Hematopoietic multipotent progenitor cell treated with erythropoietin and hydrocortisone succinate and interleukin-3 and kit ligand, for 17 days (in vitro differentiated cells): ENCODE results near the gene STARD7.
"Not testable (repeated sequence)": the region's sequence is repeated elsewhere in the genome, so short reads cannot be mapped to it uniquely, and the experiment has no call there.

Experiments used
- DNase-seq: peaks from one replicate; pipeline ENCODE4 v3.0.0-alpha.2; 2015; ENCODE audit warnings: low spot score

Gene STARD7, protein sequence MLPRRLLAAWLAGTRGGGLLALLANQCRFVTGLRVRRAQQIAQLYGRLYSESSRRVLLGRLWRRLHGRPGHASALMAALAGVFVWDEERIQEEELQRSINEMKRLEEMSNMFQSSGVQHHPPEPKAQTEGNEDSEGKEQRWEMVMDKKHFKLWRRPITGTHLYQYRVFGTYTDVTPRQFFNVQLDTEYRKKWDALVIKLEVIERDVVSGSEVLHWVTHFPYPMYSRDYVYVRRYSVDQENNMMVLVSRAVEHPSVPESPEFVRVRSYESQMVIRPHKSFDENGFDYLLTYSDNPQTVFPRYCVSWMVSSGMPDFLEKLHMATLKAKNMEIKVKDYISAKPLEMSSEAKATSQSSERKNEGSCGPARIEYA

DNA sequence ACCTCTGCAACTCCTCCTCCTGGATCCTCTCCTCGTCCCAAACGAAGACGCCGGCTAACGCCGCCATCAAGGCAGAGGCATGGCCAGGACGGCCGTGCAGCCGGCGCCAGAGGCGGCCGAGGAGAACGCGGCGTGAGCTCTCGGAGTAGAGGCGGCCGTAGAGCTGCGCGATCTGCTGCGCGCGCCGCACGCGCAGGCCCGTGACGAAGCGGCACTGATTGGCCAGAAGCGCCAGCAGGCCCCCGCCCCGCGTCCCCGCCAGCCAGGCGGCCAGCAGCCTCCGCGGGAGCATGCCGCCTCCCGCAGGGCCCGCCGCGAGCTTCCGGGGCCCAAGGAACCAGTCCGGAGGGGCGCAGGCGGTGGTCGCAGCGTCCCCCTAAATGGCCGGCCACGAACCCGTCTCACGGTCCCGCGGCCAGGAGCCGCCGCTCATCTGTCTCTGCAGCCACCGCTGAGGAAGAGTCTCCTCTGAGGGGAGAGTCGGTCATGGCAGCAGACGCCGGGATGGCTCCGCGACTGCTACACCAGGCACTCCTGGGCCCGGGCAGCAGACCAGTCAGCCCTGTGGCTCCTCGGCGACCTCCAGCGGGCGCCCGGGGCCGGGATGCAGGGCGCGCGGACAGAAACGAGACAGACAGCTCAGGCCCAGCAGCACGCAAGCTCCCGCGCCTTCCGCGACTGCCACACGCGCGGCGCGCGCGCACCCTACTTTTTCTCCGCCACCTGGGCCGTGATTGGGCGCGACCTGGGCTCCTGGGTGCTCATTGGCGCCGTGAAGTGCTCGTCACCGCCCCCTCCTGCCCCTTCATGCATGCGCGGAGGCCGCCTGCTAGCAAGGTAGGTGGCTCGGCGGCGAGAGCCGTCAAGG lies at the start of gene STARD7:
Gene STARD7, minus strand, starts transcription at position 685 of the 868 bp plus-strand sequence. Its CDS starts 393 bp downstream, at position 292.
- peak; percentile 90 for DNase-seq

DNA sequence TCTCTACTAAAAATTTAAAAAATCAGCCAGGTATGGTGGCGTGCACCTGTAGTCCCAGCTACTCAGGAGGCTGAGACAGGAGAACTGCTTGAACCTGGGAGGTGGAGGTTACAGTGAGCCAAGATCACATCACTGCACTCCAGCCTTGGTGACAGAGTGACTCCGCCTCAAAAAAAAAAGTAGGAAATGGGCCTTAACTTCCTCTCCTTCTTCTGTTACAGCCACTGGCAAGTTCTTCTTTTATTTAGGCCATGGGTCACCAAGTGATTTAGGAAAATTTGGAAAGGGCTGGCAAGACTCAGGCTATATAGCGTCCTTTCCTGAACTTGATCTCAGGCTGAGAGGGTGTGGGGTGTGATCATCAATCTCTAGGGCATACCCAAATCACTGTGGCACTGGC lies 49.1 kb upstream of the STARD7 start:
- DNase-seq, result not testable (repeated sequence)

DNA sequence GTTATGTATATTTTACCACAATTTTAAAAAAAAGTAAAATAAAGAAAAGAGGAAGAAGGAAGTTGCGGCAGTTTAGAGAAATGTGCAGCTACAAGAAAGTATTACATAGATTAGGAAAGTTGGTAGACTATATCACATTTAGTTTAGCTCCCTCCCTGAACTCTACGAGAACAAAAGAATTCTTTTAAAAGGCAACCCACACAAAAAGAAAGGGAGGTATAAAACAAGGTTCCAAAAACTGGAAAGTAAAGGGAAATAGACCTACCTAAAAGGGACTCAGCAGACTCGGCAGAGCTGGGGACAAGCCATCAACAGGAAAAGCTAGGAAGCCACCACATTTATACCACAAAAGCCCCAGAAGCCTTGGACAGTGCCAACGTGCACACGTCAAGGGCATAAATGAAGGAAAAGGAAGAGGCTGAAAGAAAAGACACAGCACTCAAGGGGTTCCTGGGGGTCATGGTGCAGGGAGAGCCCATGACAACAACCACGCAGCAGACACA lies 48.0 kb upstream of the STARD7 start:
- no peak for DNase-seq

DNA sequence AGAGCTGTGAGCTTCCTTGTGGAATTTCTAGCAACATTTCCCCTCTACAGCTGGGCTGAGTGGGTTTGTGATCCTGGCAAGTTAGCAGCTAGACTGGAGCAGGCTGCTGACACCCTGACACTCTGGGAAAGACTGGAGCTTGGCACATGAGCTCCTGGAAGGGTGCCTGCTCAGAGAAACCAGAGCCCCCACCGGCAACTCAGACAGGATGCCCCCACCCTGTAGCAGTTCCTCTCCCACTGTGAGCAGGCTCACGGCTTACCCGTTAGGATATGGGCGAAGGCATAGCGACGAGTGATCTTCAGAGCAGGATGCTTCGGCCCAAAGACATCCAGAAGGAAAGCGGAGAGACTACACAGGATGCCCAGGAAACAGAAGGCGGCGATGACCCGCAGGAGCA lies 45.9 kb upstream of the STARD7 start:
- DNase-seq, result no peak

DNA sequence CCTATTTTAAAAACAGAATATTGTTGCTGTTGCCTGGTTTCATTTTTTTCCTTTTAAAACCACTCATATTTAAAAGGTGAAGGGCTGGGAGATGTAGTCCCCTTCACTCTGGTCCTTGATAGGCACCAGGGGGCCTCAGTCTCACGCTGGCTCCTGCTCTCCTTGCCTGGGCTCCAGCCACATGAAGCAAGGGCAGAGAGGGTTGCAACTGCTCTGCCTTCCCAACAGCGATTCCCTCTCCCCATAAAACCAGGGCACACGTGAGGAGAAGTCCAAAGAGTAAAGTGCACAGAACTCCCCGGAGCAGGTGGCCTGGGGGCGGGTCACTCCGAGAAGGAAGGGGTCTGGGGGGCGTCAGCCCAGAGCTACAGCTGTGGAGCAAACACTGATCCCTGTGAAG lies 44.4 kb upstream of the STARD7 start:
- no peak for DNase-seq

DNA sequence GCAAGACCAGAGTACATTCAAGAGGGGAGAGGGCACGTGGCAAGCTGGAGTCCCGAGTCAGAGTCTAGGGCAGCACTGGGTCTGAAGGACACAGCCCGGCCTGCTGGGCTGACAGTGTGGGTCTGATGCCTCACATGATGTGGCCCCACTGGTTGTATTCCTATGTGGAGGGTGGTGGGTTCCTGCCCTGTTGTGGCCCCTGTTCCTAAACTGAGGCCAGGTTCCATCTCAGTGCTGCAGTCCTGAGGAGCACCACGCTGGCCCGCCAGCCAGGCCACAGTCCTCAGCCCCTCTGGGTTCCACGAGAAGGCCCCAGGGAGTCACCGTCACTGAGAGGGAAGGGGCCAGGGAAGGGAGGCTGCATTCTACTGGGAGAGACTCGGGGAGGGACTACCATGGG lies 43.9 kb upstream of the STARD7 start:
- DNase-seq, result no peak

DNA sequence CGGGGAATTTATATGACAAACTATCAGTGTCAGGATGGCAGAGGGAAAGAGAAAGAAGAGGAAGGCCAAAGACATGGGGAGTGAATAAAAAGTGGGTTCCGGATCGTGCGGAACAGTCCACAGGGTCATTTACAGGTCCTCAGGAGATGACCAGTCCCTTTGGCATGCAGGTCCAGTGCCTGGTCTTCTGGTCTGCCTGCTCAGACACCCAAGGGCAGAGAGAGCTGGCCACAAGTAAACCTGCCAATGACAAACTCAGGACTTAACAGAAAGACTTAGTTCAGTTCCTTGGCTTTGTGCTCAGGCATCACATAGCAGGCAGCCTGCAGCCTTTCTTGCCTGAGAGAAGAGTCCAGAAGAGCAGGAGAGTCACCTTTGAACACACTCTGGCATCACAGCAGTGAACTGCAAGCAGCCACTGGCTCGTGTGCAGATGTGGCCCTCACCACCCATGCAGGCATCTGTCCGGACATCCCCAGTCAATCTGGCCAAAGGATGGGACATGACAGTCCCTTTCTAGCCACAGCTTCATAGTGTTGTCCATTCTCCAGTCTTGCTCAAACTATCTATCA lies 43.2 kb upstream of the STARD7 start:
- no peak for DNase-seq

DNA sequence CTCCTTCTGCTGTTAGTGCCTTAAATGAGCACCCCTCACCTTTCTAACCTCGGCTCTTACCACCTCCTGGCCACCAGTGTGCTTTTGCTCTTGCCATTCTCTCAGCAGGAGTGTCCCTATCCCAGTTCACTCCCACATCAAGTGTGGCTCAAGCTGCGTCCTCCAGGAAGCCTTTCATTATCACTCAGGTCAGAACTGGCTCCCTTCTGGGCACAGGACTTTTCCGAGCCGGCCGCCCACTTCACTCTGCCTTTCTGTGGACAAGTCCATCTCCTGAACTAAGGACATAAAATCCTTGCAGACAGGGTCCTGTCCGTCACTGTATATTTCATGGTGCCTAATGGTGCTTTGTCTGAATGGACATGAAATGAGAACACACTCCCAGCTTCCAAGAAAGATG lies 41.6 kb upstream of the STARD7 start:
- no peak for DNase-seq

DNA sequence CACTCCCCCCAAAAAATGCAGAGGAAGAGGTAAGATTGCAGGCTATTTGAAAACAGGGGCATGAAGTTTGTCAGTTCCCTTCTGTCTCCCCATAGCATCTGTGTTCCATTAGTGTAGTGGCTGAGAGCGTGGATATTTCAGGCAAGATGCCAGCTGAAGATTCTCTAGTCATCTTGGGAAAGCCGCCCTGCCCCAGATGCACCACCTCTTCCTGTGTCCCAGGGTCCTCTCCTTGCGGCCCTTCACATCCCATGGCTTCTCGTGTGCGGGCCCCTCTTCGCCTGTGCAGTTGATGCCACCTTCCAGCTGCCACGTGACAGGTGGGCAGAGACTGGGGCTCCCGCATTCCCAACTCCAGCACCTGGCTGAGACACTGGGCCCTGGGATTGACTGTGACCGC lies 41.0 kb upstream of the STARD7 start:
- DNase-seq, result no peak

DNA sequence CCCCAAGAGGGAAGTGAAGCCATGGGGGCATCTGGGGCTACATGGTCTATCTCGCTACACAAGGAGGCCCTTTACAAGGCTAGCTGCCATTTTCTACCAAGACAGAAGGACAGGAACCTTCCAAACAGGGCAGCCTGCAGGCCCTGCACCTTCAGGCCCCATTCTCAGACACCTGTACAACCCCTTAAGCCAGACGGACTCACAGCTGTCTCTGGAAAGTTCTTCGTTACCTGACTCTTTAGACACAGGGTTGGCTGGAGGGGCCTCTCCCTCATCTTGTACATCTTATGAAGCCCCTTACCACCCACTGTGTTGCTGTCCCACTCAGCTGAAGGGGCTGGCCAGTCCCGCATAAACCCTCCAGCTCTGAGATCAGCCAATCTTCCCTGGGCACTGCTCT lies 40.0 kb upstream of the STARD7 start:
- no peak for DNase-seq

DNA sequence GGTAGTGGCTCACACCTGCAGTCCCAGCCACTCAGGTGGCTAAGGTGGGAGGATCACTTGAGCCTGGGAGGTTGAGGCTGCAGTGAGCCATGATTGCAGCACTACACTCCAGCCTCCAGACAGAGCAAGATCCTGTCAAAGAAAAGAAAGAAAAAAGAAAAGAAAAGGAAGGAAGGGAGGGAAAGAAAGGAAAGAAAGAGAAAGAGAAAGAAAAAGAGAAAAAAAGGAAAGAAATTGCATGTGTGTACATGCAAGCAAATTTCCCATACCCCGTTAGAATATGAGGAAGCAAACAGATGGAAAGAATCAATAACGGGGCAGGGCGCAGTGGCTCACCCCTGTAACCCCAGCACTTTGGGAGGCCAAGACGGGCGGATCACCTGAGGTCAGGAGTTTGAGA lies 39.3 kb upstream of the STARD7 start:
- DNase-seq, result no peak

DNA sequence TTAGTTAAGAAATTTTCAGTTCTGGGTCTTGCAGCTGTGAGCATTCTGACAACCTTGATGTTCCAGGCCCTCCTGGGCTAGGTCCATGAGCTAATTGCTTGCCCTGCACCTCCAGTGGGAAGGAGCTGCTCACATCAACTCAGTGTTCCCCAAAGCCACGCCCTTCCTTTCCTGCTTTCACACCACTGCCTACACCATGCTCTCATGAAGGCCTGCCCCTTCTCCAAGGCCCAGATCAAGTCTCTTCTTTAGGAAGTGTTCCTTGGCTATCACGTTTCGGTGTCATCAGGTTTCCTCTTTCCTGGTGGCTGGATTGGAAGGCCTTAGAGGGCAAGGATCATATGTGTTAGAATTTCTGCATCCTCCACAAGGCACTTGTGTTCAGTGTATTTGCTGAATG lies 38.4 kb upstream of the STARD7 start:
- DNase-seq, result no peak

DNA sequence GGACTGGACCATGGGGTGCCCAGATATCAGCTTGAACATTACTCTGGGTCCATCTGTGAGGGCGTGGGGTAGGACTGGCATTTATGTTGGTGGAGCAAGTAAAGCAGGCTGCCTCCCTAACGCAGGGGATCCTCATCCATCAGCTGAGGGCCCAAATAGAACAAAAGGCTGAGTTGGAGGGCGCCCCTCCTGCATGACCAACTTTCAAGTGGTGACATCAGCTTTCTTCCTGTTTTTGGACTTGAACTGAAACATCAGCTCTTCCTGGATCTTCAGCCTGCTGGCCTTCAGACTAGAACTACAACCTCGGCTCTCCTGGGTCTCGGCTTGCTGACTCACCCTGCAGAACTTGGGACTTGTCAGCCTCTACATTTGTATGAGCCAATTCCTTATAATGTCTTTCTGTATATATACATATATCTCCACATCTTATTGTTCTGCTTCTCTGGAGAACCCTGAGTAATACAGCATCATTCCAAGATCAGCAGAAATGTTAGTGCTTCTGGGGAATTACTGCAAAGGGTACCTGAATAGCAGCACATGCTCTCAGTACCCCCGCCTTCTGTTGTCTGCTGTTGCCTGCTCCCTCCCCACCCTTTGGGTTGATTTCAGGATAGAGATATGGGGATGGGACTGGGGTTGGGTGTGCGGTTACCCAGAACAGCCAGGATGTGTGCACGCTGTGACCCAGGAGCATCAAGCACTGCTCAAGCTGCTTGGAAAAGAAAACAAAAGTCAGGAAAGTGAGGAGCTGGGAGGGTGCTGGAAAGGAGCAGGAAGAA lies 37.2 kb upstream of the STARD7 start:
- no peak for DNase-seq

DNA sequence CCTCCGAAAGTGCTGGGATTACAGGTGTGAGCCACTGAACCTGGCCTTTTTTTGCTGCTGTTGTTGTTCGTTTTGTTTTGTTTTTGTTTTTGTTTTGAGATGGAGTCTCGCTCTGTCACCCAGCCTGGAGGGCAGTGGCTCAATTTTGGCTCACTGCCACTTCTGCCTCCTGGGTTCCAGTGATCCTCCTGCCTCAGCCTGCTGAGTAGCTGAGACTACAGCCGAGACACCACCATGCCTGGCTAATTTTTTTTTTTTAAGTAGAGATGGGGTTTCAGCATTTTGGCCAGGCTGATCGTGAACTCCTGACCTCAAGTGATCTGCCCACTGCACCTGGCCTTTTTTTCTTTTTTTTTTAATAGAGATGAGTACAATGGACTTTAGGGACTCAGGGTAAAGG lies 35.2 kb upstream of the STARD7 start:
- no peak for DNase-seq

DNA sequence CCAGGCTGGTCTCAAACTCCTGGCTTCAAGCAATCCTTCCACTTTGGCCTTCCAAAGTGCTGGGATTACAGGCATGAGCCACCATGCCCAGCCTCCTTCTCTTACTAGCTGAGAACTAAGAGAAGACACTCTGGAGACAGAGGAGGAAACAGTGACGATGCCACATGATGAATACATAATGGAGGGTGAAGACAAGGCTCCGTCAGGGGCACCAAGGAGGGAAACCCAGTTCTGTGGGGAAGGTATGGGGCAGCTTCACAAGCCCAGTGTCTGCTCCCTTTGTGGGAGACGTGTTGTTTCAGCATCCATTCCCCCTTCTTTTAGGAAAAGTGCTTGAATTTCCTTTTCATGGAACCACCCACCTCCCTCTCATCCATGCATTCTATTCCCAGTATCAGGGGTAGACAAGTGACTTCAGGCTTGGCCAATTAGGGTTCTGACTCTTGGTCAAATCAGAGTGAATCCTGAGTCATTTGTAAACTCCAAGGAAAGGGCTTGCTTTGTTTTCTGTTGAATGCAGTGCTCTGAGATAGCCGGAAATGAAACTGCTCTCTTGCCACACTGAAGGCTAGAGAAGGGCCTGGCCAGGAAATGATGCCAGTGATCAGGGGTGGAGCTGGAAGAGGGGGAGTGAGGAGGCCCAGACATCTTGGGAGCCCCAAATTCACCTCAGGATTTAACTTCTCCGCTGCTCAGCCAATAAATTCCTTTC lies 33.4 kb upstream of the STARD7 start:
- no peak for DNase-seq

DNA sequence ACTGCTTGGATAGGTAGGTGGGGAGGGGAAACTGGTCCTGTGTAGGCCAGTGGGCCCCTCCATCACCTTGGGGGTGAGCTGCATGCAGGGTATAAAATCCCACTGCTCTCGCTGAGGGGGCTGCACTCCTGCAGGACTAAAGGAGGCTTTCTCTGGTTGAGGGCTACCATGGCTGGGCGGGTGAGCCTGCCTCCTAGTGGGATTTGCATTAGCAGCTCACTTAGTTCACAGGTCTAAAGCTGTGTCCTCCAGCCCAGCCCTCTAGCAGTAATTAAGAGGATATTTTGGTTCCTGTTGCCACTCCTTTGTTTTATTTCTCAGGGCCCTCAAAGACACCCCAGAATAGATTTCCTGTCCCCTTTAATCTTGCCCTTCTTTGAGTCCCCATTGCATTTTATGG lies 32.6 kb upstream of the STARD7 start:
- no peak for DNase-seq

DNA sequence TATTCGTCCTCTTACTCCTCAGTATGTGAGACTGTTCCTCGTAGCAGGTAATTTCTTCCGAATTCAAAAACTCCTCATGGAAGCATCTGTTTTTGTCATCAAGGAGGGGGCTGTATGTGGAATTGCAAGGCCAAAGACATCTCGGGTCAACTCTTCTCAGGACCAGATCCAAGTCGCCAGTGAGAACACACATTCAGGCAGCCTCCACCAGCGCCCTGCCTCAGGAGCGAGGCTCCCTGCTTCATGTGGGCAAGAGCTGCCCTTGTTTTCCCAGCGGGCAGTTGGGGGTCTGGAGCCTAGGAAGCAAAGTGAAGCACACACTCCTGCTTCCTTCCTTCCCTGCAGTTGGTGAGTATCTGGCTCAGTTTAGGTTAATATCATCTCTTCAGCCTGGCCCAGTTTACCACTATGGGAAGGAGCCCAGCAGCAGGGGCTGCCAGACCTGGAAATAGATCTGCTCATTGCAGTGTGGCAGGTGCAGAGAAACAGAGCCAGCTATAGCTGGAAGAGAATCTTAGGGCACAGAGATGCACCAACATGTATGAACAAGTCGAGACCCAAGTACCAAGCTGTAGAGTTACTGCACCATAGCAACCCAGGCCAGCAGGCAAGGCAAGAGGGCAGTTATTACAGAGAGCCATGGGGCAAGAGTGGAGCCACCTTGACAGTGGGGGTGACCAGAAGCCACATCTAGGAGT lies 31.9 kb upstream of the STARD7 start:
- no peak for DNase-seq

DNA sequence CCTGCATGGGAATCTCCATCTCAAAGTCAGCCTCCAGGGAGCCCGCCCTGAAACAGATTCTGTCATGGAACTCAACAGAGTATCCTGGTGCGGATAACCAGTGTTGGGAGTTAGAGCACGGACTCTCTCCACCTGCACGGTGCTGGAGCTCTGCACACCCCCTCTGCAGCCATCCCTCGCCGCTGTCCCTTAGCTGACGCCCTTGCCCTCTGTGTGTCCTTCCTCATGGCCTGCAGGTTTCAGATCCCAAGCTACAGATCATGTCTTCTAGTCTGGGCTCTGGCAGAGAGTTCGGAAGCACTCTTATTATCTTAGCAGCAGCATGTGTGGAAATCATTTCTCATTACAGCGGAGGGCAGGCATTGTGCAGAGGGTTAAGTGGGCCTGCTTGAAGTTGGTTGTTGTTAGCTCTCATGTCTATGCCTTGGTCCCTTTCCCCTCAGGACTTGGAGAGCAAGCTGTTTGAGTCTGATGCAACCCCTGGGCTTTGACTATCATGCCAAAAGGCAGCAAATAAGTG lies 31.2 kb upstream of the STARD7 start:
- no peak for DNase-seq

DNA sequence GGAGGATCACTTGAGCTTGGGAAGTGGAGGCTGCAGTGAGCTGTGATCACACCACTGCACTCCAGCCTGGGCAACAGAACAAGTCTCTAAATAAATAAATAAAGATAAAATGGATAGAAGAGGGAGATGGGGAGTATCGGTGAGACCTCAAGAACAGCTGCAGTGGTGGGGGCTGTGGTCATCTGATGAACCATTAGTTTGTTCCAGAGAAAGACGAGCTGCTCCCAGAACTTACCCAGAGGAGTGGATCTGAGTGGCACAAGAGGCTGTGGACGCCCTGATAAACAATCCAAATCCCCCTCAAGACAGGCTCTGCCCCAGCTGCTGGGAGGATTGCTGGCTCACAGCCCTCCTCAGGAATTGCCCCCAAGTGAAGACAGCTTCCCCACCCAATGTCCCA lies 30.5 kb upstream of the STARD7 start:
- DNase-seq, result no peak

DNA sequence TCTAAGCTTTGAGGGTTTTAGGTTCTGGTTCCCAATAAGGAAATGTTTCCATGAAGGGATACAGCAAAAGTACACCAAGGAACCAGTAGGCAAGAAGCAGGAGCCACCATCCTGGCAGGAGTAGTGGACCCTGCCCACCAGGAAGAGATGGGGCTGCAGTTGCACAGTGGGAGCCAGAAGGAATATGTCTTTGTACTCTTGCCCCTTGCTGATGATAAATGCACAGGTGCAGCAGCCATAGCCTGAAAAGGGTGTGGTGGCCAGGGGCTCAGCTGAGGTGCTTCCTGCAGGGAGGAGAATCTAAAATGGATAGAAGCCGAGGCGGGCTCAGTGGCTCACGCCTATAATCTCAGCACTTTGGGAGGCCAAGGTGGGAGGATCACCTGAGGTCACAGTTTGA lies 29.6 kb upstream of the STARD7 start:
- DNase-seq, result no peak

DNA sequence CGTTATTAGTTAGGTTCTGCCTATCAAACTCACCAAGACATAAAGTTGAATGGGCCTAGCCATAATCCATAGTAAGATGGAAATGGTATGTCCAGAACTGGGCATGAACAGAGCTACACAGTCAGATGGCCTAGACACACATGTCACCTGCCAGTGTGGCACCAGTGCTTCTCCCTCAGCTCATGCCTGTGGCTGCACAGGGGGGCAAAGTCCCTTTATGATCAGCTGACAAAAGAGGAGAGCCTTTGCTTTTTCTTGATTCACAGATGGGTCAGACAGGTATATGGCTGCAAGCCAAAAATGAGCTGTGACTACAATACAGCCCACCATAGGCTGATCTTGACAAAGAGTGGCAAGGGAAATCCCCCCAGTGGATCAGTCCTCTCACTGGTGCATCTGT lies 28.3 kb upstream of the STARD7 start:
- DNase-seq, result no peak
